ENCODE results near the gene NEO1.

DNA sequence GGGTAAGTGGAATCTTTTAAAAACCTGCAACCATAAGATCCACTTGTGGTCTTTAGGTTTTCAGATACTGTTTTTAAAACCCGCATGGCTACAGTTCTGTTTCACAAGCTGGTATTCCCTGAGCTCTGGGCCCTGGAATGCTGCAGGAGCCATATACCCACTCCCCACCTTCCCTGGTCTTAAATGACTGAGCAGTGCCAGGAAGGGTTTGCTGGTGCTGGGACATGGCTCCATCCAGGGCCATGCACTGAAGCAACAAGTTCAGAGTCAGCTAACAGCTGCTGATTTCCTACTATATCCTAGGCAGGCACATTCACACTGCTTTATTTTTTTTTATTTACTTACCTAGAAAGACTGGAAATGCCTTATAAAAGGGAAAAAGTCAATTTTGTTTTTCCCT is 239.2 kb downstream of the NEO1 start:
- TF ChIP-seq CTCF (IDR thresholded peaks at IDR 0.05; ENCODE audit: low read depth, low read length, poor library complexity, severe bottlenecking) (no peak), EZH2phosphoT487 (IDR thresholded peaks at IDR 0.05; ENCODE audit: borderline replicate concordance, low read length) (no peak)
